Measurements from ENCODE around the gene HSPG2. TPM values are rescaled to one million over a fixed set of nuclear protein-coding genes. Genes with fewer than 3 reads are reported as not detected.

Gene HSPG2
- total and polyA plus RNA-seq, 2 donors (not counting 1 experiment from before 2014, with no cell fraction given), result 2.0 to 4.5 TPM

DNA sequence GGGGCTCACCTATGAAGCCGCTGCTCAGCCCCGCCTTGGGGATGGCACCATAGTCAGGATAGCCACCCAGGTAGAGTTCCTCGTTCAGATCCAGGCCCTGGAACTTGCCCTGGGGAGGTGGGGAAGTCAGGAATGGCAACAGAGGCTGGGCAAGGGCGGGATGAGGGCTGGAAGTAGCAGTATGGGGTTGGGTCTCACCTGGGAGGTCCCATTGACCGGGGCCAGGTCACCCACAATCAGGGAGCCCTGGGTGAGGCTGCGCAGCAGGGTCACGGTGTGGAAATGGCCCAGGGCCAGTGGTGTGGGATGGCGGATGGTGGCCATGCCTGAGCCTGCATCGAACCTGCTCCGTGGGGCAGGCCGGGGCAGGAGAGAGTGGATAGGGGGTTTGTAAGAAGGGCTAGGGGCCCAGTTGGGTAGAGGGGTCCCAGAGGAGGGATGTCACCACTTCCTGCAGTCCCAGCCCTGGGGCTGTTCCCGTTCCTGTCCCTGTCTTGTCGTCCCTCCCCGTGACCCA lies 105.6 kb downstream of the HSPG2 start:
- intact Hi-C loops (cut with micrococcal nuclease), result no loop called here
- Histone ChIP-seq H3K36me3 (replicated peaks in 1 of 2; ENCODE audit: control extremely low read depth in 1 of 2, control insufficient read depth in 1 of 2, extremely low read depth in 1 of 2, insufficient read depth in 2 of 2, low read length in 1 of 2) (peaks cover 0 to 2% of the 10 kb centered on the region in 2 experiments), H3K4me2 (replicated peaks; ENCODE audit: low read depth, low read length, poor library complexity, severe bottlenecking) (no peak overlapping the region), H3K27me3 (replicated peaks in 1 of 4; ENCODE audit: control extremely low read depth in 1 of 4, control insufficient read depth in 3 of 4, insufficient read depth in 4 of 4, low read length in 3 of 4) (no peaks in the 10 kb centered on the region), H2AFZ (ENCODE audit: insufficient read depth, low read depth, low read length, poor library complexity, severe bottlenecking) (no peak overlapping the region), H3K4me1 (ENCODE audit: control insufficient read depth in 2 of 2, insufficient read depth in 2 of 2, low read length in 2 of 2) (no peaks in the 10 kb centered on the region), H3K4me3 (ENCODE audit: control extremely low read depth in 1 of 5, extremely low read depth in 1 of 5, insufficient read depth in 1 of 5, low read depth in 2 of 5, low read length in 4 of 5) (no peak overlapping the region), H3K27ac (ENCODE audit: low read length in 2 of 2) (no peak overlapping the region), H4K20me1 (ENCODE audit: control insufficient read depth, insufficient read depth, low read length, poor library complexity, severe bottlenecking) (no peaks in the 10 kb centered on the region), H3K9me3 (ENCODE audit: control extremely low read depth in 1 of 3, control insufficient read depth in 2 of 3, insufficient read depth in 1 of 3, low read length in 2 of 3) (peaks cover 0 to 30% (median 11%) of the 10 kb centered on the region in 3 donors), H3K79me2 (ENCODE audit: control insufficient read depth, insufficient read depth, low read length) (no peaks in the 10 kb centered on the region), H3K9ac (ENCODE audit: low read length) (no peak overlapping the region)
- TF ChIP-seq EZH2 (IDR thresholded peaks at IDR 0.05; ENCODE audit: borderline replicate concordance, insufficient read depth, low read depth, low read length, poor library complexity, severe bottlenecking), result no peak
- TF ChIP-seq, protein P1, sequence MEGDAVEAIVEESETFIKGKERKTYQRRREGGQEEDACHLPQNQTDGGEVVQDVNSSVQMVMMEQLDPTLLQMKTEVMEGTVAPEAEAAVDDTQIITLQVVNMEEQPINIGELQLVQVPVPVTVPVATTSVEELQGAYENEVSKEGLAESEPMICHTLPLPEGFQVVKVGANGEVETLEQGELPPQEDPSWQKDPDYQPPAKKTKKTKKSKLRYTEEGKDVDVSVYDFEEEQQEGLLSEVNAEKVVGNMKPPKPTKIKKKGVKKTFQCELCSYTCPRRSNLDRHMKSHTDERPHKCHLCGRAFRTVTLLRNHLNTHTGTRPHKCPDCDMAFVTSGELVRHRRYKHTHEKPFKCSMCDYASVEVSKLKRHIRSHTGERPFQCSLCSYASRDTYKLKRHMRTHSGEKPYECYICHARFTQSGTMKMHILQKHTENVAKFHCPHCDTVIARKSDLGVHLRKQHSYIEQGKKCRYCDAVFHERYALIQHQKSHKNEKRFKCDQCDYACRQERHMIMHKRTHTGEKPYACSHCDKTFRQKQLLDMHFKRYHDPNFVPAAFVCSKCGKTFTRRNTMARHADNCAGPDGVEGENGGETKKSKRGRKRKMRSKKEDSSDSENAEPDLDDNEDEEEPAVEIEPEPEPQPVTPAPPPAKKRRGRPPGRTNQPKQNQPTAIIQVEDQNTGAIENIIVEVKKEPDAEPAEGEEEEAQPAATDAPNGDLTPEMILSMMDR (IDR thresholded peaks at IDR 0.05), result no peak
- Mint-ChIP-seq H3K27me3 (no peaks in the 10 kb centered on the region), H3K9me3 (ENCODE audit: insufficient read depth) (peaks cover 10% of the 10 kb centered on the region), H3K4me1 (no peaks in the 10 kb centered on the region), H3K27ac (no peak overlapping the region), H3K4me3 (no peak overlapping the region)
- ChIA-PET CTCF (no interaction called here), POLR2A (no interaction called here)
- WGBS (ENCODE audit: insufficient coverage), result 91% methylated on average over 14 of the region's 14 CpGs
- DNase-seq (no peak), ATAC-seq (ENCODE audit: low read depth) (no peak)

DNA sequence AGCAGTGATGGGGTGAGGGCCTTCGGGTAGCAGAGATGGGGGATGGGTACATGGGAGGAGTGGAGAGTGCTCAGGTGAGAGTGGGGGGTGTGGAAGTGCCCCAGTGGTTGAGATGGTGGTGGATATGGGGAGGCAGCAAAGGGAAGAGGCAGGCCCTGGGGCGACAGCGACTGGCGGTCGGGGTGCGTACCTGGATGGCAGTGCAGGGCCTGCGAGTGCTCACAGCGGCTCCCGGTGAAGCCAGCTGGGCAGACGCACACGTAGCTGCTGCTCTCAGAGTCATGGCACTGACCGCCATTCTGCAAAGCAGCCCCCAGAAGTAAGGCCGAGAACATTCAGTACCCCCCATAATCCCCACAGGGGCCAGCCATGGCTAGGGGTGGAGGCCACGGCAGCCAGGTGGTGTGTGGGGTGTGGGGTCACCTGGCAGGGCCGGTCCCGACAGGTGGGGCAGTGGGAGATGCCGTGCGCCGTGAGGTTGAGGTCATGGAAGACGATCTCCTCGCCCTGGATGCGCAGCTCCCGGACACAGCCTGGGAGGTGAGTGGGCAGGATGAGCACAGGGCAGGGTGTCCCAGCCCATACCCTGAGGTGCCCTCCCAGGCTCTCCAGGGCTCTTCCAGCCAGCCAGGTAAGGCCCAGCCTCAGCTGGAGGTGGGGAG lies 106.2 kb downstream of the HSPG2 start:
- no peak overlapping the region for H3K4me3 ChIP-seq (ENCODE audit: control extremely low read depth in 1 of 5, extremely low read depth in 1 of 5, insufficient read depth in 1 of 5, low read depth in 2 of 5, low read length in 4 of 5)
- no peak overlapping the region for H2AFZ ChIP-seq (ENCODE audit: insufficient read depth, low read depth, low read length, poor library complexity, severe bottlenecking)
- H3K9ac ChIP-seq (ENCODE audit: low read length), result no peak overlapping the region
- H3K9me3 Mint-ChIP-seq (ENCODE audit: insufficient read depth), result peaks cover 10% of the 10 kb centered on the region
- intact Hi-C loops (cut with micrococcal nuclease), result no loop called here
- H3K4me1 ChIP-seq (ENCODE audit: control insufficient read depth in 2 of 2, insufficient read depth in 2 of 2, low read length in 2 of 2), result no peaks in the 10 kb centered on the region
- DNase-seq (no peak), ATAC-seq (ENCODE audit: low read depth) (no peak)
- 95% methylated on average over 18 of the region's 23 CpGs for WGBS (ENCODE audit: insufficient coverage)
- no peak overlapping the region for H3K27ac ChIP-seq (ENCODE audit: low read length in 2 of 2)
- TF ChIP-seq EZH2 (IDR thresholded peaks at IDR 0.05; ENCODE audit: borderline replicate concordance, insufficient read depth, low read depth, low read length, poor library complexity, severe bottlenecking), result no peak
- TF ChIP-seq, protein P1 (IDR thresholded peaks at IDR 0.05), result no peak
- POLR2A ChIA-PET, result no interaction called here
- CTCF ChIA-PET, result no interaction called here
- peaks cover 0 to 30% (median 11%) of the 10 kb centered on the region in 3 donors for H3K9me3 ChIP-seq (ENCODE audit: control extremely low read depth in 1 of 3, control insufficient read depth in 2 of 3, insufficient read depth in 1 of 3, low read length in 2 of 3)
- no peaks in the 10 kb centered on the region for H3K79me2 ChIP-seq (ENCODE audit: control insufficient read depth, insufficient read depth, low read length)
- peaks cover 0 to 2% of the 10 kb centered on the region in 2 experiments for H3K36me3 ChIP-seq (replicated peaks in 1 of 2; ENCODE audit: control extremely low read depth in 1 of 2, control insufficient read depth in 1 of 2, extremely low read depth in 1 of 2, insufficient read depth in 2 of 2, low read length in 1 of 2)
- no peak overlapping the region for H3K27ac Mint-ChIP-seq
- H3K4me3 Mint-ChIP-seq, result no peak overlapping the region
- no peaks in the 10 kb centered on the region for H3K27me3 ChIP-seq (replicated peaks in 1 of 4; ENCODE audit: control extremely low read depth in 1 of 4, control insufficient read depth in 3 of 4, insufficient read depth in 4 of 4, low read length in 3 of 4)
- no peak overlapping the region for H3K4me2 ChIP-seq (replicated peaks; ENCODE audit: low read depth, low read length, poor library complexity, severe bottlenecking)
- H3K4me1 Mint-ChIP-seq, result no peaks in the 10 kb centered on the region
- no peaks in the 10 kb centered on the region for H3K27me3 Mint-ChIP-seq
- no peaks in the 10 kb centered on the region for H4K20me1 ChIP-seq (ENCODE audit: control insufficient read depth, insufficient read depth, low read length, poor library complexity, severe bottlenecking)

Measured in B cell (primary cell).